K562 (cell line): ENCODE measurements around the gene AP5Z1. TPM values are rescaled to one million over a fixed set of nuclear protein-coding genes. Genes with fewer than 3 reads are reported as not detected.
A peak's percentile ranks its signal among the peaks of the same experiment; 100 is the strongest.

Experiments
- CLOCK ChIP-seq: fragments of 250-450 bp; sonication (Bioruptor Pico); IDR thresholded peaks from 2 replicates; pipeline ENCODE4 v1.4.0; 2020; ENCODE audit warnings: mild to moderate bottlenecking, moderate library complexity, borderline replicate concordance
- HDAC8 ChIP-seq: fragments of 450-650 bp; IDR thresholded peaks from 2 replicates; pipeline ENCODE4 v1.6.1; 2016; ENCODE audit warnings: mild to moderate bottlenecking, missing genetic modification characterization, moderate library complexity, missing compliant biosample characterization
- HNRNPL ChIP-seq: fragments of 200-400 bp; formaldehyde crosslinking; IDR thresholded peaks from 2 replicates; pipeline ENCODE4 v1.6.1; 2017; ENCODE audit warnings: low read depth, mild to moderate bottlenecking, low read length
- MBD1 ChIP-seq: fragments of 250-450 bp; sonication (Bioruptor Pico); IDR thresholded peaks from 2 replicates; pipeline ENCODE4 v1.8.0; 2022; ENCODE audit warnings: inconsistent platforms
- STAG1 ChIP-seq: sonication (generic); formaldehyde crosslinking; IDR thresholded peaks from 2 replicates; pipeline ENCODE4 v1.5.0; 2020; ENCODE audit warnings: missing genetic modification reagents, borderline replicate concordance
- U2AF2 ChIP-seq: fragments of 200-400 bp; formaldehyde crosslinking; optimal IDR thresholded peaks from 2 replicates; pipeline ENCODE3; 2017; ENCODE audit warnings: low read depth, mild to moderate bottlenecking, low read length
- ZNF134 ChIP-seq: fragments of 250-450 bp; sonication (Bioruptor Pico); conservative IDR thresholded peaks from 2 replicates; pipeline ENCODE4 v1.4.0; 2020
- polyA plus RNA-seq, 8 experiments: library from polyadenylated mRNA; depleted of rRNA in 4 of 8; stranded (reverse) in 5 of 8; unstranded in 3 of 8; fragments of >200 nt; fragmentation: Nextera tagmentation in 2 of 8; fragmentation: Illumina TruSeq in 1 of 8; extraction: Ambion mirVana in 2 of 8; extraction: Trizol in 1 of 8; gene quantifications; 2 replicates each; pipeline versions ENCODE4 v1.2.1 to v1.2.3, GENCODE V29; 2011 to 2014; ENCODE audit warnings: inconsistent platforms in 1 of 8, missing spikeins in 1 of 8
- total RNA-seq, 7 experiments: library from RNA; depleted of rRNA in 6 of 7; stranded (reverse); fragments of >200 nt in 6 of 7; fragmentation: Illumina TruSeq in 2 of 7; extraction: Trizol in 2 of 7; gene quantifications; 2 replicates each; pipeline versions ENCODE4 v1.2.1 to v1.2.3, GENCODE V29; 2011 to 2021; ENCODE audit warnings: low replicate concordance in 1 of 7
- TF ChIP-seq, protein P1 (sequence below), 2 experiments: fragments of 450-650 bp in 1 of 2; sonication (generic) in 1 of 2; formaldehyde crosslinking in 1 of 2; IDR thresholded peaks; 2 replicates each; pipeline versions ENCODE4 v1.7.1 to v1.9.0; 2016 to 2022; ENCODE audit warnings: inconsistent platforms in 1 of 2, mild to moderate bottlenecking in 1 of 2, missing genetic modification reagents in 1 of 2
- TF ChIP-seq, protein P2 (sequence below): fragments of 250-450 bp; sonication (Bioruptor Pico); IDR thresholded peaks from 2 replicates; pipeline ENCODE4 v1.8.0; 2021; ENCODE audit warnings: moderate library complexity, mild to moderate bottlenecking, inconsistent platforms

AP5Z1 gene
- total and polyA plus RNA-seq, 9 of the 15 experiments (the other 6 are each of a cell fraction or from before 2014, with no cell fraction given), result 0.06 to 31.1 (median 6.4) TPM

DNA sequence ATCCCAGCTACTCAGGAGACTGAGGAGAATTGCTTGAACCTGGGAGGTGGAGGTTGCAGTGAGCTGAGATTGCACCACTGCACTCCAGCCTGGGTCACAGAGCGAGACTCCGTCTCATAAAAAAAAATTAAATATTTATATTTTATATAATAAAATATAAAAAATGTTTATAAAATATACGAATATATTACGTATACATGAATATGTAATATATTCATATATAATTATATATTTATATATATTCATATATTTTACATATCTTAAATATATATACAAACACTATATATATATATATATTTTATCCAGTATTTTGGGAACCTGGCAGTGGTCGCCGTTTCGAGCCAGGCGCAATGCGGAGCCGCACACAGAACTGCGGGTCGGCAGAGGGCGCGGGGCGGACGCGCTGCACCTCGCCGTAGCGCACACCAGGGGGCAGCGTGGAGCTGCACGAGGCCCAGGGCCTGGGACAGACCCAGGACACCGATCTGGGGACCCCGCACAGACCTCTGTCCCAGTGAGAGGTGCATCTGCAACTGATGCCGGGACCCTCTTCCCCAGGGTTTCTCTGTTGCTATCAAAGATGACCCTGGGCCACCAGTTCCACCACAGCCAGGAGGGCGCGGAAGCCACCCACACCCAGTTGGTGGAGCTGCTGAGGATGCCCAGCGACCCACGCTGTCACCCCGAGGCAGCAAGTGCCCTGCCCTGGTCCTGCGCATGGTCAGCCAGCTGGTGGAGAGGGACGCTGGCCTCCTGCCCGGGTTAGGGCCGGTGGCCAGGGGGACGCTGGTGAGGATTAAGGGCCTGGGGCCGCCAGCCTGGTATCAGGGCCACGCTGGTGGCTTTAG lies 22.7 kb downstream of the AP5Z1 start (continued):
- 0 out of 2 replicates have a peak, but pooled peaks have one; percentile 25 for TF ChIP-seq HNRNPL
- TF ChIP-seq ZNF134 (CRISPR knock-in tag), result no peak
- peak; percentile 87; the same call in 1 of the 2 replicates for TF ChIP-seq STAG1 (CRISPR knock-in tag)
- TF ChIP-seq, protein P1, sequence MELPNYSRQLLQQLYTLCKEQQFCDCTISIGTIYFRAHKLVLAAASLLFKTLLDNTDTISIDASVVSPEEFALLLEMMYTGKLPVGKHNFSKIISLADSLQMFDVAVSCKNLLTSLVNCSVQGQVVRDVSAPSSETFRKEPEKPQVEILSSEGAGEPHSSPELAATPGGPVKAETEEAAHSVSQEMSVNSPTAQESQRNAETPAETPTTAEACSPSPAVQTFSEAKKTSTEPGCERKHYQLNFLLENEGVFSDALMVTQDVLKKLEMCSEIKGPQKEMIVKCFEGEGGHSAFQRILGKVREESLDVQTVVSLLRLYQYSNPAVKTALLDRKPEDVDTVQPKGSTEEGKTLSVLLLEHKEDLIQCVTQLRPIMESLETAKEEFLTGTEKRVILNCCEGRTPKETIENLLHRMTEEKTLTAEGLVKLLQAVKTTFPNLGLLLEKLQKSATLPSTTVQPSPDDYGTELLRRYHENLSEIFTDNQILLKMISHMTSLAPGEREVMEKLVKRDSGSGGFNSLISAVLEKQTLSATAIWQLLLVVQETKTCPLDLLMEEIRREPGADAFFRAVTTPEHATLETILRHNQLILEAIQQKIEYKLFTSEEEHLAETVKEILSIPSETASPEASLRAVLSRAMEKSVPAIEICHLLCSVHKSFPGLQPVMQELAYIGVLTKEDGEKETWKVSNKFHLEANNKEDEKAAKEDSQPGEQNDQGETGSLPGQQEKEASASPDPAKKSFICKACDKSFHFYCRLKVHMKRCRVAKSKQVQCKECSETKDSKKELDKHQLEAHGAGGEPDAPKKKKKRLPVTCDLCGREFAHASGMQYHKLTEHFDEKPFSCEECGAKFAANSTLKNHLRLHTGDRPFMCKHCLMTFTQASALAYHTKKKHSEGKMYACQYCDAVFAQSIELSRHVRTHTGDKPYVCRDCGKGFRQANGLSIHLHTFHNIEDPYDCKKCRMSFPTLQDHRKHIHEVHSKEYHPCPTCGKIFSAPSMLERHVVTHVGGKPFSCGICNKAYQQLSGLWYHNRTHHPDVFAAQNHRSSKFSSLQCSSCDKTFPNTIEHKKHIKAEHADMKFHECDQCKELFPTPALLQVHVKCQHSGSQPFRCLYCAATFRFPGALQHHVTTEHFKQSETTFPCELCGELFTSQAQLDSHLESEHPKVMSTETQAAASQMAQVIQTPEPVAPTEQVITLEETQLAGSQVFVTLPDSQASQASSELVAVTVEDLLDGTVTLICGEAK (IDR thresholded peaks at IDR 0.05), result no peak
- TF ChIP-seq, protein P1 (CRISPR knock-in tag; IDR thresholded peaks at IDR 0.05), result no peak
- no peak for TF ChIP-seq HDAC8
- TF ChIP-seq U2AF2, result no peak
- TF ChIP-seq MBD1 (CRISPR knock-in tag), result no peak
- no peak for TF ChIP-seq CLOCK (CRISPR knock-in tag)
- TF ChIP-seq, protein P2, sequence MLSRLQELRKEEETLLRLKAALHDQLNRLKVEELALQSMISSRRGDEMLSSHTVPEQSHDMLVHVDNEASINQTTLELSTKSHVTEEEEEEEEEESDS (CRISPR knock-in tag), result no peak
